Esophagus squamous epithelium (tissue), 4 donors: ENCODE data around the gene ZNF358.
"Not testable (repeated sequence)": the region's sequence is repeated elsewhere in the genome, so short reads cannot be mapped to it uniquely, and the experiment has no call there.

ENCODE experiments used
- CTCF ChIP-seq, 6 experiments: fragments of 450-650 bp in 4 of 6; fragments of 200-600 bp in 2 of 6; sonication (generic) in 2 of 6; IDR thresholded peaks; one replicate each; pipeline ENCODE4 v1.5.1; 2016 to 2019; ENCODE audit warnings: antibody characterized with exemption in 6 of 6, mild to moderate bottlenecking in 4 of 6, moderate library complexity in 4 of 6
- POLR2A ChIP-seq, 4 donors: fragments of 450-650 bp; IDR thresholded peaks; one replicate each; pipeline ENCODE4 v1.6.1; 2017; ENCODE audit warnings: antibody characterized with exemption in 4 of 4, mild to moderate bottlenecking in 4 of 4, moderate library complexity in 3 of 4

GRCh38 chr19:7538990-7539389, 23.1 kb downstream of the ZNF358 start:
- TF ChIP-seq CTCF, POLR2A (IDR thresholded peaks at IDR 0.05): not testable (repeated sequence)
